Neural cell (in vitro differentiated cells): Measurements from ENCODE around the gene ZNF79.

ENCODE experiments used
- TAF1 ChIP-seq: IDR thresholded peaks from 2 replicates; pipeline ENCODE4 v1.6.1; 2012; ENCODE audit warnings: low read depth
- TF ChIP-seq, protein P1 (sequence below): fragments of 450-650 bp; IDR thresholded peaks from 2 replicates; pipeline ENCODE4 v1.5.1; 2014; ENCODE audit warnings: antibody characterized with exemption, mild to moderate bottlenecking, moderate library complexity; ENCODE audit not compliant: poor library complexity, severe bottlenecking

DNA sequence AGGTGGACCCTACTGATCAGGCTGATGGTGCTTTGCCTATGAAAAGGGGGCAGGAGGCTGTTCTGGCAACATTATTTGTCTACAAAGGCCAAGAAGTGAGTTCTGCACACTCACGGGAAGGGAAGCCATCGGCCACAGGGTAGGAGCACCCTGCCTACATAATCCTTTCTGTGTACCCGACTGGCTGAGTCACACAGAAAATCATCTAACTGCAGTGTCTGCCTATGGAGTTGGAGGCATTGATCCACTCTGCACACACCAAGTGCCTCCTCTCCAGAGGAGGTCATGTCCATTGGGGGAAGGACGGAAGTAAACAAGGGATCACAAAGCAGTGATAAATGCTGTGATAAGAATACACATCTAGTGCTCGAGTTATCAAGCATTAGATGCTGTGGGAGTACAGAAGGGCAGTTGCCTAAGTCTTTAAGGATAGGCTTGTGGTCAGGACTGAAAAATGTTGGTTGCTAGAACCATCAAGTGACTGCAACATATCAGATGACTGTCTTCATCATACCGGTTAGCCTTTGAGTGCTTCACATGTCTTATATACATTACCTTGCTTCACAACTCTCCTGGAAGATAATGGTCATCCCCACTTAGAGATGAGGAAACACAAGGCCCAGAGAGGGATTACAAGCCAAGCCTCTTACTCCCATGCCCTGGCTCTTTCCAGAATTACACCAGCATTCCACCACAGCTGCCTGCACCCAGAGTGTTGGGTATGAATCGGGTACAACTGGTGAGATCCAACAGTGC lies 28.5 kb upstream of the ZNF79 start:
- TF ChIP-seq TAF1, result no peak
- TF ChIP-seq, protein P1, sequence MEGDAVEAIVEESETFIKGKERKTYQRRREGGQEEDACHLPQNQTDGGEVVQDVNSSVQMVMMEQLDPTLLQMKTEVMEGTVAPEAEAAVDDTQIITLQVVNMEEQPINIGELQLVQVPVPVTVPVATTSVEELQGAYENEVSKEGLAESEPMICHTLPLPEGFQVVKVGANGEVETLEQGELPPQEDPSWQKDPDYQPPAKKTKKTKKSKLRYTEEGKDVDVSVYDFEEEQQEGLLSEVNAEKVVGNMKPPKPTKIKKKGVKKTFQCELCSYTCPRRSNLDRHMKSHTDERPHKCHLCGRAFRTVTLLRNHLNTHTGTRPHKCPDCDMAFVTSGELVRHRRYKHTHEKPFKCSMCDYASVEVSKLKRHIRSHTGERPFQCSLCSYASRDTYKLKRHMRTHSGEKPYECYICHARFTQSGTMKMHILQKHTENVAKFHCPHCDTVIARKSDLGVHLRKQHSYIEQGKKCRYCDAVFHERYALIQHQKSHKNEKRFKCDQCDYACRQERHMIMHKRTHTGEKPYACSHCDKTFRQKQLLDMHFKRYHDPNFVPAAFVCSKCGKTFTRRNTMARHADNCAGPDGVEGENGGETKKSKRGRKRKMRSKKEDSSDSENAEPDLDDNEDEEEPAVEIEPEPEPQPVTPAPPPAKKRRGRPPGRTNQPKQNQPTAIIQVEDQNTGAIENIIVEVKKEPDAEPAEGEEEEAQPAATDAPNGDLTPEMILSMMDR, result no peak
